OCI-LY3 (cell line): ENCODE data around the gene SPATA2.

Experiments used
- H2AFZ ChIP-seq: fragments of 200-600, 300-600 bp; shearing (Covaris generic); 2 replicates; pipeline ENCODE4 v1.6.0; 2014; ENCODE audit warnings: antibody characterized with exemption, low read depth, low read length
- H3K27ac ChIP-seq: fragments of 200-600, 300-600 bp; sonication (generic); 2 replicates; pipeline ENCODE4 v1.5.1; 2014; ENCODE audit warnings: mild to moderate bottlenecking, low read length, moderate library complexity, mixed read lengths
- H3K27me3 ChIP-seq: fragments of 200-600, 300-600 bp; sonication (generic); 2 replicates; pipeline ENCODE4 v1.6.1; 2014; ENCODE audit warnings: low read depth, low read length, mixed read lengths
- H3K36me3 ChIP-seq: fragments of 200-600, 300-600 bp; sonication (generic); replicated peaks from 2 replicates; pipeline ENCODE3; 2014; ENCODE audit warnings: low read depth, low read length, mixed read lengths
- H3K4me1 ChIP-seq: fragments of 300-600, 200-600 bp; sonication (generic); 2 replicates; pipeline ENCODE4 v1.6.1; 2014; ENCODE audit warnings: low read length, mixed read lengths
- H3K4me2 ChIP-seq: fragments of 200-600, 300-600 bp; sonication (generic); 2 replicates; pipeline ENCODE4 v1.6.1; 2014; ENCODE audit warnings: low read length, mixed read lengths
- H3K4me3 ChIP-seq: fragments of 300-600, 200-600 bp; sonication (generic); 2 replicates; pipeline ENCODE4 v1.5.1; 2014; ENCODE audit warnings: antibody characterized with exemption, mild to moderate bottlenecking, low read length, moderate library complexity
- H3K79me2 ChIP-seq: fragments of 300-600, 200-600 bp; shearing (Covaris generic); 2 replicates; pipeline ENCODE4 v1.6.1; 2014; ENCODE audit warnings: mild to moderate bottlenecking, low read length, mixed read lengths
- H3K9ac ChIP-seq: fragments of 300-600, 200-600 bp; shearing (Covaris generic); 2 replicates; pipeline ENCODE4 v1.6.0; 2014; ENCODE audit warnings: mild to moderate bottlenecking, low read length, moderate library complexity
- H3K9me3 ChIP-seq: fragments of 200-600, 300-600 bp; shearing (Covaris generic); 2 replicates; pipeline ENCODE4 v1.6.1; 2014; ENCODE audit warnings: low read length, mixed read lengths; ENCODE audit not compliant: insufficient read depth
- H4K20me1 ChIP-seq: fragments of 200-600, 300-600 bp; sonication (generic); 2 replicates; pipeline ENCODE4 v1.6.1; 2016; ENCODE audit warnings: low read length, mixed read lengths; ENCODE audit not compliant: insufficient read depth
- EZH2phosphoT487 ChIP-seq: fragments of 200-600 bp; shearing (Covaris generic); IDR thresholded peaks from 2 replicates; pipeline ENCODE4 v1.6.1; 2018; ENCODE audit warnings: antibody characterized with exemption, mixed run types, low read depth
- TF ChIP-seq, protein P1 (sequence below): fragments of 200-600, 300-600 bp; sonication (generic); IDR thresholded peaks from 2 replicates; pipeline ENCODE4 v1.5.1; 2014; ENCODE audit warnings: antibody characterized with exemption, low read length, low read depth

SPATA2 gene

DNA sequence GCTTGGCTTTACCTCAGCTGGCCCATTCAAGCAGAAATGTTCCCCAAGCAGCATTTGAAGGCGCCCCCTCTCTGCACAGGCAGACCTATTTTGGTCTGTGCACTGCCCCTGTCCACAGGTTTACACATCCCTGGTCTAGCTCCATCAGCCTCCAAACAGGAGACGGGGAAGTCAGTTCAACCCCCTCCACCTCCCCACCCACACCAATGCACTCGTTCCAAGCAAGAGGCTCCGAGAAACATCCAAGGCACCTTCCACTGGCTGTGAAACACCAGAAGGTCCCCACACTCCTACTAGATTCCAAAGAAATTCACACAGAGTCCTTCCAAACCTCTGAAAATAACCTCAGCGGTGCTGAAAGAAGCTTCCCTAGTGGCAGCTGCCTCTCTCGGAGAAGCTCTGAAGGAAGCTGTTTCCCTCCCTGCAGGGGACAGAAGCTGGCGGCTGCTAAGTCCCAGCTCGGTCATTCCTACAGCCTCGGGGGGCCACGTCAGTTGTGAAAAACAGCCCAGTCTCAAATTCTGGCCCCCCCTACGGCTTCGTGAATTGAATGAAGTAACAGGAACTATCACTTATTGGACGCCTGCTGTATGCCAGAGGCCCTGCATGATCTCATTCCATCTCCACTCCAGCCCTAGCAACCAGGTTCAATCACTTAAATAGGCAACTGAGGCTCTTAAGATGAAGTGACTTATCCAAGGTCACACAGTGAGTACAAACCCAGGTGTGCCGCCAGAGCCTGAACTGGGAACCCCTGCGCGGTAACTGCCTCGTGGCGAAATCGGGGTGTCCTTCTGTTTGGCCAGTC is 815 bp downstream of the SPATA2 start:
- H3K9ac ChIP-seq = peak overlapping the region; percentile 82
- TF ChIP-seq, protein P1, sequence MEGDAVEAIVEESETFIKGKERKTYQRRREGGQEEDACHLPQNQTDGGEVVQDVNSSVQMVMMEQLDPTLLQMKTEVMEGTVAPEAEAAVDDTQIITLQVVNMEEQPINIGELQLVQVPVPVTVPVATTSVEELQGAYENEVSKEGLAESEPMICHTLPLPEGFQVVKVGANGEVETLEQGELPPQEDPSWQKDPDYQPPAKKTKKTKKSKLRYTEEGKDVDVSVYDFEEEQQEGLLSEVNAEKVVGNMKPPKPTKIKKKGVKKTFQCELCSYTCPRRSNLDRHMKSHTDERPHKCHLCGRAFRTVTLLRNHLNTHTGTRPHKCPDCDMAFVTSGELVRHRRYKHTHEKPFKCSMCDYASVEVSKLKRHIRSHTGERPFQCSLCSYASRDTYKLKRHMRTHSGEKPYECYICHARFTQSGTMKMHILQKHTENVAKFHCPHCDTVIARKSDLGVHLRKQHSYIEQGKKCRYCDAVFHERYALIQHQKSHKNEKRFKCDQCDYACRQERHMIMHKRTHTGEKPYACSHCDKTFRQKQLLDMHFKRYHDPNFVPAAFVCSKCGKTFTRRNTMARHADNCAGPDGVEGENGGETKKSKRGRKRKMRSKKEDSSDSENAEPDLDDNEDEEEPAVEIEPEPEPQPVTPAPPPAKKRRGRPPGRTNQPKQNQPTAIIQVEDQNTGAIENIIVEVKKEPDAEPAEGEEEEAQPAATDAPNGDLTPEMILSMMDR = peak; percentile 34
- TF ChIP-seq EZH2phosphoT487 = no peak
- no peaks in the 10 kb centered on the region for H3K9me3 ChIP-seq
- H3K79me2 ChIP-seq = peaks cover 58% of the 10 kb centered on the region
- peak overlapping the region; percentile 88 for H3K27ac ChIP-seq
- H3K4me1 ChIP-seq = peaks cover 30% of the 10 kb centered on the region
- H3K4me2 ChIP-seq = peak overlapping the region; percentile 88
- H2AFZ ChIP-seq = no peak overlapping the region; the same call in 1 of the 2 replicates
- H3K36me3 ChIP-seq = peaks cover 15% of the 10 kb centered on the region
- peak overlapping the region; percentile 85 for H3K4me3 ChIP-seq
- H4K20me1 ChIP-seq = peaks cover 23% of the 10 kb centered on the region
- no peaks in the 10 kb centered on the region for H3K27me3 ChIP-seq

DNA sequence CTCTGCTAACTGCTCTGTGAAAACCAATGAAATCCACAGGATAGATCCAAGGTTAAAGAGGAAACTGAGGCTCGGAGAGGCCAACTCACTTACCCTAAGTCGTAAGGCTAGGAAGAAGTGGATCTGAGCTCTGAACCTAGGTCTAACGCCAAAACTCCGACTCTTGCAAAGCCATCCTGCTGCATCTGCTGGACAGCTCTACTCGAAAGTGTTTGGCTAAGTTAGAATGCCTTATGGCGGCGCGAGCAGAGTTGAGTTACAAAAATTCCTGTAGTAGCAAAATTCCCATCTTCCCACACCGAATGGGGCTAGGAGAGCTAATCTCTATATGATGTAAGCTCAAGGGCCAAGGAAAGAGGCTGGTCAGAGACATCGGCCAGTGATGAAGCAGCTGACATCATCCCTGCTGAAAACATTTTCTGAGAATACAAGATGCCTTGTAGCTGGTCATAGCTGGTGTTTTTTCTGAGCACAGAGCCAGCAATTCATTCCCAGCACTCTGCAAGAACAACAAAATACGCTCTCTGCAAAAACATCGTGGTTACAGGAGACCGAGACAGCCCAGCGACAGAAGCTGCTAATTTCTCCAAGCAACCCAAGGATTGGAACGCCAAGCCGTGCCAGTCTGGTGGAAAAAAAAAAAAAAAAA is 1.8 kb downstream of the SPATA2 start:
- TF ChIP-seq EZH2phosphoT487 = no peak
- TF ChIP-seq, protein P1 = no peak
- H3K4me1 ChIP-seq = peaks cover 30% of the 10 kb centered on the region
- no peaks in the 10 kb centered on the region for H3K27me3 ChIP-seq
- peaks cover 27% of the 10 kb centered on the region for H4K20me1 ChIP-seq
- no peak overlapping the region for H3K27ac ChIP-seq
- peaks cover 22% of the 10 kb centered on the region for H3K36me3 ChIP-seq
- peaks cover 68% of the 10 kb centered on the region for H3K79me2 ChIP-seq
- peak overlapping the region; percentile 85 for H3K4me3 ChIP-seq
- no peaks in the 10 kb centered on the region for H3K9me3 ChIP-seq
- H3K9ac ChIP-seq = peak overlapping the region; percentile 82; the same call in 1 of the 2 replicates
- no peak overlapping the region for H2AFZ ChIP-seq
- H3K4me2 ChIP-seq = peak overlapping the region; percentile 88

DNA sequence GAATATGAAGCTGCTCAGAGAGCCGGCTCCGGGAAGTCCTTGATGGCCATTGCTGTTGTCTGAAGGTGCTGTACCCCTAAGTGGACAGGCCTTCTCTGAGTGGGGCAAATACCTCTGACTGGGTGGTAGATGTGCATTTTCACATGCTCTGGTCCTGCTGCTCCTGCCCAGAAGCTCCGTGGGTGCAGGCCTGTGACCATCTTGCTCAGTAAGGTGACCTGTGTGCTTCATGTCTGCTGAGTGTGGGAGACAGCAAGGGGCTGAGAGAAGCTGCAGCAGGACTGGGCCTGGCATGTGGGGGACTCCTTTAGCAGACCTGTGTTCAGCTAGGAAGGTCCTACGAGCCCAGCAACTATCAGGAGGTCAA is 5.0 kb downstream of the SPATA2 start:
- Histone ChIP-seq H3K79me2 (peaks cover 76% of the 10 kb centered on the region), H3K4me1 (peaks cover 15% of the 10 kb centered on the region), H2AFZ (no peak overlapping the region), H3K9me3 (no peaks in the 10 kb centered on the region), H3K4me3 (no peak overlapping the region), H3K27ac (no peak overlapping the region), H3K4me2 (no peak overlapping the region), H3K27me3 (no peaks in the 10 kb centered on the region), H3K36me3 (peaks cover 48% of the 10 kb centered on the region), H4K20me1 (peaks cover 28% of the 10 kb centered on the region), H3K9ac (no peak overlapping the region)
- no peak for TF ChIP-seq EZH2phosphoT487
- TF ChIP-seq, protein P1 = no peak
